ENCODE measurements around the gene DEFB126.
"Not testable (repeated sequence)": the region's sequence is repeated elsewhere in the genome, so short reads cannot be mapped to it uniquely, and the experiment has no call there.

The DEFB126 gene, protein sequence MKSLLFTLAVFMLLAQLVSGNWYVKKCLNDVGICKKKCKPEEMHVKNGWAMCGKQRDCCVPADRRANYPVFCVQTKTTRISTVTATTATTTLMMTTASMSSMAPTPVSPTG

DNA sequence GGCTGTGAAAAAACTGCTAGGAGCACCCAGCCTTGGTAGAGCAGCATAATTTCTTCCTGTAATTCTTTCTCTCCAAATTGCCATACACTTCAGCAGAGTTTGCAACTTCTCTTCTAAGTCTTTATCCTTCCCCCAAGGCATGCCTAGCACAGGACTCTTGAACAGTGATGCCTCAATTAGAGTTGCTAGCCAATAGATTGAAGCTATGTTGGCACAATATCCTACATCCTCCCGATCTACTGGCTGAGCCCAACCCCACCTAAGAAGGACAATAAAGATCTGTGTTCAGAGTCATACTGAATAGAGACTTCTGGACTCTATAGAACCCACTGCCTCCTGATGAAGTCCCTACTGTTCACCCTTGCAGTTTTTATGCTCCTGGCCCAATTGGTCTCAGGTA lies at the start of gene DEFB126:
DEFB126 (plus strand) TSS at position 301 of the 400 bp plus-strand sequence; CDS start at position 340, 39 bp downstream.
- DNase-seq = no peak

DNA sequence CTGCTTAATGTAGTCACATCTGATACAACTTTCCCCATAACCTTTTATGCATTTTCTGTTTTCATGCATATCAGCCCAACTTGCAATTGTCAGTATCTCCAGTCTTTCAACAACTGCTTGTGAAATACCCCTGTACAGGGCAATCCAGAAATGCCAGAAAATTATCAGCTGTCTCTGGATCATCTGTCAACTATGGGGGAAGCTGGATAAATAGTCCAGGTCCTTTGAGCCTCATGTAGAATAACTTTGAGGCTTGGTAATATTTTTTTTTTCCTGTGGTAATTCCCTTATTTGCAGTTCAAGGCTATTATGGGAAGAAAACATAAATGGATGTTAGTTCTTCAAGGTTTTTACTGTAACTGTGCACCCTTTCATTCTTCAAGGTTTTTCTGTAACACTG lies 48.7 kb upstream of the DEFB126 start:
- no peak for DNase-seq

DNA sequence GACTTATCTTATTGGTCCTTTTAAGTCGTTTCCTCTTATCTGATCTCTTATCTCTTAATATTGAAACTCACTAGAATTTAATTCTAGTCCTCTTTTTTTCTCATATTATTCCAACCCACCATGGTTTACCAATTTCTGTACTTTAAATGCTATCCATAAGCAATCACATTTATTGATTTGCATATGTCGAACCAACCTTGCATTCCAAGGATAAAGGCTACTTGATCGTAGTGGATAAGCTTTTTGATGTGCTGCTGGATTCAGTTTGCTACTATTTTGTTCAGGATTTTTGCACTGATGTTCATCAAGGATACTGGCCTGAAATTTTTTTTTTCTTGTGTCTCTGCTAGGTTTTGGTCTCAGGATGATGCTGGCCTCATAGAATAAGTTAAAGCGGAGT lies 47.2 kb upstream of the DEFB126 start:
- DNase-seq = no peak

DNA sequence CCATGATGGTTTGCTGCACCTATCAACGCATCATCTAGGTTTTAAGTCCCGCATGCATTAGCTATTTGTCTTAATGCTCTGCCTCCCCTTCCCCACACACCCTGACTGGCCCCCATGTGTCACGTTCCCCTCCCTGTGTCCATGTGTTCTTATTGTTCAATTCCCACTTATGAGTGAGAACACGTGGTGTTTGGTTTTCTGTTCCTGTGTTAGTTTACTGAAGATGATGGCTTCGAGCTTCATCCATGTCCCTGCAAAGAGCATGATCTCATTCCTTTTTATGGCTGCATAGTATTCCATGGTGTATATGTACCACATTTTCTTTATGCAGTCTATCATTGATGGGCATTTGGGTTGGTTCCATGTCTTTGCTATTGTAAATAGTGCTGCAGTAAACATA lies 44.7 kb upstream of the DEFB126 start:
- not testable (repeated sequence) for DNase-seq

DNA sequence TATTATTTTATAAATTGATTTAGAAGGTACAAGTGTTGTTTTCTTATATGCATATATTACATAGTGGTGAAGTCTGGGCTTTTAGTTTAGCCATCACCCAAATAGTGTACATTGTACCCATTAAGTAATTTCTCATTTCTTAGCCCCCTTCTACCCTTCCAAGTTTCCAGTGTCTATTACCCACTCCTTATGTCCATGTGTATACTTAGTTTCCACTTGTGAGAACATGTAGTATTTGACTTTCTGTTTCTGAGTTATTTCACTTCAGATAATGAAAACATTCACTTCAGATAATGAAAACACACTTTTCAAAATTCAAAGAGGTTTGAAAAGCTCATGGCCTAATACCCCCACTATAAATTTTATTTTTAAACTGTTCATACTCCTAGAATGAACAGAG lies 40.4 kb upstream of the DEFB126 start:
- DNase-seq = no peak

DNA sequence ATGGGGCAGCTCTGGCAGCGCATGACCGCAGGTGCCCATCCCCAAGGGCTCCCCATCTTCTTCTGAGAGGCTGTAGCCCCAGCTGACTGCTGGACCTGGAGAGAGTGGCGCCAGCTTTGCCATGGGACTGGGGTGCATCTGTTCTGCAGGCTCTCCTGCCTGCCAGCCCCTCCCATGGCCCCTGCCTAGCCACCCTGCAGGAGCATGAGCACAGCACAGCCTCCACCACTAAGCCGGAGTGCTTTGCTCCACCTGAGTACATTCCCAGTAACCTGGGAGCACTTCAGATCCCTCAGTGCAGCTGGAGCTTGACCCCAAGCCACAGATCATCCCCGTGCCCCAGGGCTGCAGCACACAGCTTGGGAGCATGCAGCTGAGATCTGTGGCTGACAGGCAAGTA lies 38.9 kb upstream of the DEFB126 start:
- DNase-seq = no peak

DNA sequence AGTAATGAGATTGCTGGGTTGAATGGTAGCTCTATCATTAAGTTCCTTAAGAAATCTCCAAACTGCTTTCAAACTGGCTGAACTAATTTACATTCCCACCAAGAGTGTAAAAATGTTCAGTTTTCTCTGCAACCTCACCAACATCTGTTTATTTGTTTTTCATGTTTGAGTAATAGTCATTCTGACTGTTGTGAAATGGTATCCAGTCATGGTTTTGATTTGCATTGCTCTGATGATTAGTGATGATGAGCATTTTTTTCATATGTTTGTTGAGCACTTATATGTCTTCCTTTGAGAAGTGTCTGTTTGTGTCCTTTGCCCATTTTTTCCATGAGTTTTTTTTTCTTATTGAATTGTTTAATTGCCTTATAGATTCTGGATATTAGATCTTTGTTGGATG lies 30.0 kb upstream of the DEFB126 start:
- no peak for DNase-seq

DNA sequence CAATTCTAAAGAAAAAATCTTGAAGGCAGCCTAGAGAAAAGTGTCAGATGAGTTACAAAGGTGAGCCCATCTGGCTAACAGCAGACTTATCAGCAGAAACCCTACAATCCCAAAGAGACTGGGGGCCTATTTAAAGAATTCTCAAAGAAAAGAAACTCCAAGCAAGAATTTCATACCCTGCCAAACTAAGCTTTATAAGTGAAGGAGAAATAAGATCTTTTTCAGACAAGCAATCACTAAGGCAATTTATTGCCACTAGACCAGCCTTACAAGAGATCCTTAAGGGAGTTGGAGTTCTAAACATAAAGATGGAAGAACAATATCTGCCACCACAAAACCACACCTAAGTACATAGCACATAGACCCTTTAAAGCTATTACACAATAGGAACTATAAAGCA lies 24.9 kb upstream of the DEFB126 start:
- no peak for DNase-seq

DNA sequence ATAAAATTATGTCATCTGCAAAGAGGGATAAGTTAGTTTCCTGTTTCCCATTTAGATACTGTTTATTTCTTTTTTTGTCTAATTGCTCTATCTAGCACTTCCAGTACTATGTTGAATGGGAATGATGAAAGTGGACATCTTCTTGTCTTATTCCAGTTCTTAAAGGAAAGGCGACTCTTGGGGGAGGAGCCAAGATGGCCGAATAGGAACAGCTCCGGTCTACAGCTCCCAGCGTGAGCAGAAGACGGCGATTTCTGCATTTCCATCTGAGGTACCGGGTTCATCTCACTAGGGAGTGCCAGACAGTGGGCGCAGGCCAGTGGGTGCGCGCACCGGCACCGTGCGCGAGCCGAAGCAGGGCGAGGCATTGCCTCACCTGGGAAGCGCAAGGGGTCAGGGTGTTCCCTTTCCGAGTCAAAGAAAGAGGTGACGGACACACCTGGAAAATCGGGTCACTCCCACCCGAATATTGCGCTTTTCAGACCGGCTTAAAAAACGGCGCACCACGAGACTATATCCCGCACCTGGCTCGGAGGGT lies 12.5 kb upstream of the DEFB126 start:
- not testable (repeated sequence) for DNase-seq

DNA sequence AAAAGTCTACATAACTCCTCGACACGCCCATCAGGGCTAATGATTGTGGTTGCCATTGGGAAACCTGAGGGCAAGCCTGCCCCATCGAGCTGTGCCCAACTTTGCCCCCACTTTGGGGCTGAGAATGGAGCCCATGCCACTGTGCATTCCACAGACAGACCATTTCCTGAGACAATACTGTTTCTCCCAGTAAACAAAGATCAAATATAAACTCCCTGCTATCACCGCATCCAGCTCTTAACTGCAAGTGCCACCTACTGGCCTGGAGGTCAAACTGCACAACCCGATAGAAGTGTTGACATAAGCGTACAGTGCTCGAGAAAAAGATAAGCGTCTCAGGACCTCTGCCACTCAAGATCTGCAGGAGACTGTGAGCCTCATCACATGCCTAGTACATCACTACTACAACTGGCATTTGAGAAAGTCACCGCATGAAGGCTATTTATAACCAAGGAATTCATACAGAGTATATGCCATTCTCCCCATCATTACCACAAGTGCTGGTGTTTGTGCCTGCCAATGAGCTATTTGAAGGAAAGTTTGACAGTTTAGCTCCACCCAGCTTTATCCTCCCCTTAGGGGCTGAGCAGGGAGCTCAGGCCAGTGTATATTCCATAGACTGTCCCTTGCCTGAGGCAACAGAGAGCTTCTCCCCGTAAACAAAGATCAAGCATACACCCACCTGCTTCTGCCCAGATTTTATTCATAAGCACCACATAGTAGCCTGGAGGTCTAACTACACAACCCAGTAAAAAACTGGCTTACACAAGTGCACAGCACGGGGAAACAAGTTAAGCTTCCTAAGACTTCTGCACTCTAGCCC lies 4.5 kb upstream of the DEFB126 start:
- no peak for DNase-seq

DNA sequence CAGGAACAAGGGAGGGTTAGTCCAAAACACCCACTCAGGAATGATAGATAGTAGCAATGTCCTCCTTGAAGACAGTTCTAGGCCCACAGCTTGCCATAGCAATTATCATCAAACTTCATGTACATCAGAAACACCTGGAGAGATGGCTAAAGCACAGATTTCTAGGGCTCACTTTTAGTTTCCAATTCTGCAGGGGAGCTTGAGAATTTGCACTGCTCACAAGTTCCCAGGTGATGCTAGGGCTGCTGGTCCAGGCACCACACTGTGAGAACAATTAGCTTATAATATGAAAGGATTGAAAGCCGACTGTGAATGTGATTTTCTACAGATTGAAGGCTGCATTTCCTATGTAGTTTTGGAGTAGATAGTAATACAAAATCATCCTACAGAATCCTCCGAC lies 3.5 kb downstream of the DEFB126 start:
- no peak for DNase-seq

DNA sequence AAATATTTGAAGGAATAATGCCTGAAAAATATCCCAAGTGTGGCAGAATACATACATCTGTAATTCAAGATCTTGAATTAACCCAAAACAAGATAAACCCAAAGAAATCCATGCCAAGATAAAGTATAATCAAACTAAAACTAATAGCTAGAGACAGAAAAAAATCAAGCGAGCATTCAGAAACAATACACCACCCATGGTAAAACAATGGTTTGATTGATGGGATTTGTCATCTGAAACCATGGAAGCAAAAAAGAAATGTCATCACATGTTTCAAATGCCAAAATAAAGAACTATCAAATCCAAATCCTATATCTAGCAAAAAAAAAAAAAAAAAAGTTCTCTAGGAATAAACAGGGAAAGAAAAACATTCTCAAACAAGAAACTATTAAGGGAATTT lies 9.7 kb downstream of the DEFB126 start:
- no peak for DNase-seq

DNA sequence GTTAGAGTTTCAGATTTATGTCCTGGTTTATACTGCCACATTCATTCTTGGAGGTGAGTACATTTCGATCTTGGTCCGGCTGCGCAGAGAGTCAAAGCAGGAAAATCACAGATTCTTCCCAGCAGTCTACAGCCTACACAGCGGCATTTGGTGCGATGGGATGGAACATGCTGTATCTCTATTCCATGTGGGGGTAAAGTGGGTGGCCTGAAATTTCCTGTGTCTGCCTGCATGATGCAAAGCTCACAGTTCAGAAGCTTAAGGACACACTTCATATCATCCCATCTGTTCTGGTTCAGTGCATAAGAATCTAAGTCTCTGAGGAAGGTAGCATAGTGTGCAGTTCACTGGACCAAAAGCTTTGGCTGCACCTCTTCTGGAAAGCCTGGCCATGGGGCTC lies 14.8 kb downstream of the DEFB126 start, which contains the start of gene DEFB127:
DEFB127 (plus strand) TSS at position 301 of the 400 bp plus-strand sequence; CDS start at position 392, 91 bp downstream.
- no peak for DNase-seq

DNA sequence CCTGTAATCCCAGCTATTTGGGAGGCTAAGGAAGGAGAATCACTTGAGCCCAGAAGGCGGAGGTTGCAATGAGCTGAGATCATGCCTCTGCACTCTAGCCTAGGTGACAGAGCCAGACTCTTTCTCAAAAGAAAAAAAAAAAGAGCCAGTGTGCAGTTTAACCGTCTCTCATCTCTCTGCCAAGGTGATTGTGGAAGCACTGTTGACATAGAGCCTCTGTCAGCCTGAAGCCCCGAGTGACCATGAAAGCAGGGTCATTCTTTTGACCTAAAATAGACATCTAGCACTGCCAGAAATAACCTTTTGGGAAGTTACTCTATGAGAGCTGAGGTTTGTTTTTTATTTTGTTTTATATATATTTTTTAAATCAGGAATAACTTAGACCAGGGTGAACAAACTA lies 22.2 kb downstream of the DEFB126 start:
- no peak for DNase-seq

DNA sequence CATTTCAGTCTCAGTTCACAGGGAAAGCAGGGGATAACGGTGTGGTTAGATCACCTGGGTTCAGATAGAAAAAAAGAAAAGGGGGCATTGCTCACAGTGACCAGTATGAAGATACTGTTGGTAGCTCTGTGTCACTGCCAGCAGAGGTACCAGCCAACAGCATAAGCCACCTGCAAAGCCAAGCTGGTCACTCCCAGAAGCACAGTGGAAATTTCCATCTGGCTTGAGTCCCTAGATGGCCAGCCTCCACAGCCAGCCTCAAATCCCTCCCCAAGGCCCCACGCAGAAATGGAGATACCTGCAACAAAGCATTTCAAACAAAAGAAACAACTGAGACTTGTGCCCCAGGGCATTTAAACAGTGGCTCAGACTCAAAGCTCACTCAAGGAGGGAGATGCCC lies 26.5 kb downstream of the DEFB126 start:
- no peak for DNase-seq

DNA sequence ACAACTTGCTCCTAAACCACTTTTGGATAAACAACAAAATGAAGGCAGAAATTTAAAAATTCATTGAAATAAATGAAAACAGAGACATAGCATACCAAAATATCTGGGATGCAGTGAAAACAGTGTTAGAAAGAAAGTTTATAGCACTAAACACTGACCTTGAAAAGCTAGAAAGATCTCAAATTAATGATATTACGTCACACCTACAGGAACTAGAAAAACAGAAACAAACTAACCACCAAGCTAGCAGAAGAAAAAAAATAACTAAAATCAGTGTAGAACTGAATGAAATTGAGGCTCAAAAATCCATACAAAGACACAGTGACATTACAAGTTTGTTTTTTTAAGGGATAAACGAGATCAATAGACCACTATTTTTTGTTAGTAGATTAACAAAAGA lies 41.9 kb downstream of the DEFB126 start:
- no peak for DNase-seq

DNA sequence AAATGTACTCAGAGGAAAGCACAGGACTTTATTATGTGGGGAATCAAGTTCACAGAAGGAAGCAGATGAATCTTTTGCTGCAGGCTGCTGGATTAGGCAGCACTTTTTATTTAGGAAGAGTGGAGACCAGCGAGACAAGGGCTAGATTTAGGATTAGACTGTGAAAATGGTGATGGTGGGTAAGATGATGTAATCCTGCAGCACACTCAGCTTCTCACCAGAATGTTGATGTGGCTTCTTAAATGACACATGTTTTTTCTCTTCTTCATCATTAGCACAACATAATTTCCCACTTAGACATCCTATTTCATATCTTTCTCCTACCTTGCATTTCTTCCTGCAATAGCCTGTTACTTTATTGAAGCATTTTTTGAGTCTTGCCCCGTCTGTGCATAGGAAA lies 45.3 kb downstream of the DEFB126 start:
- DNase-seq = no peak

DNA sequence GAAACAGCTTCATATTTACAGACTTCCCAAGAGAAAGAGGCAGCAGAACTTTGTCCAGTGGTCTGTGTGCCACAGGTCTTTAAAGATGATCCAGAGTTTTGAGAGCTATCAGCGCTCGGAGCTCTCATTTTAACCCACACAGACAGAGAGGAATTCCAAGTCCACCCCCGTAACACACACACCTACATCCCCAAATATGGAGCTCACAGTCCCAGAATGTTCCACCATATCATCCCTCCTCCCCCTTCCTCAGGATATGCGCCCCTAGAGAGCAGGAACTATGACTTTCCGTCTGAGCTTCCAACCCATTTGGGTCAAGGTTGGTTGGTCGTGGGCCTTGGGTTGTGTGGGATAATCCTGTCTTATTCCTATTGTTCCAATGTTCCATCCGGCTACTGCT lies 47.2 kb downstream of the DEFB126 start, which contains the start of gene DEFB128:
DEFB128 (minus strand) TSS at position 101 of the 400 bp plus-strand sequence; CDS start at position 13, 88 bp downstream.
- DNase-seq = no peak
